Liver (tissue), 9 donors: ENCODE data around the gene ZFYVE19. TPM values are rescaled to one million over a fixed set of nuclear protein-coding genes. Genes with fewer than 3 reads are reported as not detected.

Experiments used
- DNase-seq: peaks from one replicate; pipeline ENCODE4 v3.0.0-alpha.2; 2017; ENCODE audit warnings: low spot score
- H3K27ac ChIP-seq, 2 donors: one replicate each; pipeline ENCODE4 v1.7.0; 2013; ENCODE audit warnings: inconsistent platforms in 2 of 2, low read length in 2 of 2, control low read depth in 1 of 2, low read depth in 1 of 2, mild to moderate bottlenecking in 1 of 2
- H3K27me3 ChIP-seq, 4 donors: one replicate each; pipeline versions ENCODE4 v1.6.1 to v1.7.0; 2013; ENCODE audit warnings: low read length in 3 of 4, inconsistent platforms in 1 of 4, mild to moderate bottlenecking in 1 of 4, moderate library complexity in 1 of 4; ENCODE audit not compliant: control insufficient read depth in 4 of 4, insufficient read depth in 4 of 4
- H3K36me3 ChIP-seq, 4 donors: one replicate each; pipeline versions ENCODE4 v1.6.1 to v1.7.0; 2013; ENCODE audit warnings: low read length in 3 of 4, mild to moderate bottlenecking in 3 of 4, low read depth in 1 of 4, moderate library complexity in 1 of 4; ENCODE audit not compliant: control insufficient read depth in 4 of 4, insufficient read depth in 3 of 4
- H3K4me1 ChIP-seq, 4 donors: one replicate each; pipeline versions ENCODE4 v1.6.1 to v1.7.0; 2013; ENCODE audit warnings: low read length in 3 of 4, mild to moderate bottlenecking in 3 of 4, moderate library complexity in 1 of 4; ENCODE audit not compliant: control insufficient read depth in 4 of 4, insufficient read depth in 4 of 4
- H3K4me3 ChIP-seq, 3 donors: one replicate each; pipeline versions ENCODE4 v1.6.1 to v1.7.0; 2013; ENCODE audit warnings: low read length in 3 of 3, control low read depth in 1 of 3, low read depth in 1 of 3, mild to moderate bottlenecking in 1 of 3
- H3K9ac ChIP-seq, 2 donors: one replicate each; pipeline ENCODE4 v1.7.0; 2013; ENCODE audit warnings: low read length in 2 of 2, mild to moderate bottlenecking in 2 of 2, moderate library complexity in 2 of 2, control low read depth in 1 of 2, low read depth in 1 of 2
- H3K9me3 ChIP-seq, 4 donors: one replicate each; pipeline versions ENCODE4 v1.6.1 to v1.7.0; 2013; ENCODE audit warnings: low read length in 3 of 4; ENCODE audit not compliant: control insufficient read depth in 4 of 4
- ATF3 ChIP-seq: IDR thresholded peaks from 2 replicates; pipeline ENCODE4 v1.6.1; 2016; ENCODE audit warnings: antibody characterized with exemption
- CTCF ChIP-seq: fragments of 150-350 bp; IDR thresholded peaks from 2 replicates; pipeline ENCODE4 v1.5.1; 2017; ENCODE audit warnings: improper control_type of control experiment, low read depth, low read length; ENCODE audit not compliant: missing input control
- EGR1 ChIP-seq, 2 donors: IDR thresholded peaks; 2 replicates each; pipeline ENCODE4 v1.6.1; 2016 to 2018; ENCODE audit warnings: antibody characterized with exemption in 2 of 2, low read depth in 2 of 2
- FOXA1 ChIP-seq: IDR thresholded peaks from 2 replicates; pipeline ENCODE4 v1.6.1; 2016; ENCODE audit warnings: antibody characterized with exemption
- FOXA2 ChIP-seq: IDR thresholded peaks from 2 replicates; pipeline ENCODE4 v1.6.1; 2016; ENCODE audit warnings: antibody characterized with exemption
- GABPA ChIP-seq, 2 donors: IDR thresholded peaks in 1 of 2; conservative IDR thresholded peaks in 1 of 2; 2 replicates each; pipeline ENCODE4 v1.6.1; 2016; ENCODE audit warnings: antibody characterized with exemption in 2 of 2, mild to moderate bottlenecking in 1 of 2, moderate library complexity in 1 of 2
- HNF4A ChIP-seq, 2 donors: conservative IDR thresholded peaks; 2 replicates each; pipeline ENCODE4 v1.6.1; 2016; ENCODE audit warnings: antibody characterized with exemption in 2 of 2, mild to moderate bottlenecking in 2 of 2
- HNF4G ChIP-seq: IDR thresholded peaks from 2 replicates; pipeline ENCODE4 v1.6.1; 2016; ENCODE audit warnings: antibody characterized with exemption
- JUND ChIP-seq, 2 donors: IDR thresholded peaks; 2 replicates each; pipeline ENCODE4 v1.6.1; 2016; ENCODE audit warnings: antibody characterized with exemption in 2 of 2
- MAX ChIP-seq: IDR thresholded peaks from 2 replicates; pipeline ENCODE4 v1.6.1; 2016; ENCODE audit warnings: antibody characterized with exemption
- NR2F2 ChIP-seq: IDR thresholded peaks from 2 replicates; pipeline ENCODE4 v1.6.1; 2016; ENCODE audit warnings: antibody characterized with exemption
- RAD21 ChIP-seq, 2 donors: IDR thresholded peaks; 2 replicates each; pipeline ENCODE4 v1.6.1; 2016; ENCODE audit warnings: antibody characterized with exemption in 2 of 2, mild to moderate bottlenecking in 2 of 2
- RXRA ChIP-seq, 2 donors: IDR thresholded peaks; 2 replicates each; pipeline ENCODE4 v1.6.1; 2017 to 2018; ENCODE audit warnings: antibody characterized with exemption in 2 of 2, mild to moderate bottlenecking in 1 of 2
- SP1 ChIP-seq: IDR thresholded peaks from 2 replicates; pipeline ENCODE4 v1.6.1; 2018; ENCODE audit warnings: antibody characterized with exemption, mild to moderate bottlenecking
- TAF1 ChIP-seq: conservative IDR thresholded peaks from 2 replicates; pipeline ENCODE4 v1.6.1; 2016; ENCODE audit warnings: antibody characterized with exemption, mild to moderate bottlenecking
- YY1 ChIP-seq: IDR thresholded peaks from 2 replicates; pipeline ENCODE4 v1.6.1; 2016; ENCODE audit warnings: antibody characterized with exemption, mild to moderate bottlenecking
- WGBS: extraction: QIAGEN DNeasy Blood & Tissue Kit; methylation state at CpG from one replicate; pipeline ENCODE4 v1.1.7; 2013; 5-methylcytosine and 5-hydroxymethylcytosine counted together
- polyA plus RNA-seq, 2 donors: library from polyadenylated mRNA; stranded (reverse) in 1 of 2; unstranded in 1 of 2; fragments of 200-250 nt in 1 of 2; fragments of >200 nt in 1 of 2; fragmentation: Nextera tagmentation in 1 of 2; extraction: Ambion mirVana in 1 of 2; gene quantifications; one replicate each; pipeline versions ENCODE4 v1.2.1 to v1.2.3, GENCODE V29; 2013 to 2015
- total RNA-seq, 2 donors: library from RNA; depleted of rRNA; stranded (reverse); fragments of >200 nt; gene quantifications; one replicate each; pipeline ENCODE4 v1.2.3, GENCODE V29; 2014
- TF ChIP-seq, protein P1 (sequence below): IDR thresholded peaks from 2 replicates; pipeline ENCODE4 v1.6.1; 2016; ENCODE audit warnings: antibody characterized with exemption
- TF ChIP-seq, protein P2 (sequence below): IDR thresholded peaks from 2 replicates; pipeline ENCODE4 v1.6.1; 2016; ENCODE audit warnings: antibody characterized with exemption, mild to moderate bottlenecking
- donor health status: healthy.
- donor health status: healthy.
- donor health status: healthy.
- donor health status: healthy.
- donor health status: healthy.

ZFYVE19 gene
- total and polyA plus RNA-seq, 4 donors, result 10.4 to 41.2 (median 19.7) TPM

- H3K9ac ChIP-seq, result peak within 1 kb of the TSS; percentile 82 to 88
- peak within 1 kb of the TSS; percentile 54 to 93 (median 78) for H3K4me3 ChIP-seq
- H3K27ac ChIP-seq, result peak within 1 kb of the TSS; percentile 89 to 93
- DNase-seq, result peak; percentile 80
- H3K27me3 ChIP-seq, result no peaks in the 10 kb centered on the region
- WGBS, result under 1% methylated on average over 75 of the region's 75 CpGs
- no peaks in the 10 kb centered on the region for H3K9me3 ChIP-seq
- TF ChIP-seq ATF3 (no peak), RXRA (IDR thresholded peaks at IDR 0.05) (no peak), SP1 (peak; percentile 67), HNF4G (peak; percentile 57), CTCF (peak; percentile 43), YY1 (peak; percentile 51), RAD21 (IDR thresholded peaks at IDR 0.05) (peak in 1 of 2 donors; percentile 4), EGR1 (IDR thresholded peaks at IDR 0.05; ENCODE audit: low read depth in 2 of 2) (peak in 1 of 2 donors; percentile 64), JUND (IDR thresholded peaks at IDR 0.05) (no peak), NR2F2 (no peak), GABPA (IDR thresholded peaks at IDR 0.05 in 1 of 2, conservative IDR thresholded peaks at IDR 0.05 in 1 of 2) (no peak), FOXA2 (no peak), FOXA1 (no peak), TAF1 (no peak), MAX (no peak), HNF4A (conservative IDR thresholded peaks at IDR 0.05) (peak; percentile 53 to 68)
- TF ChIP-seq, protein P1, sequence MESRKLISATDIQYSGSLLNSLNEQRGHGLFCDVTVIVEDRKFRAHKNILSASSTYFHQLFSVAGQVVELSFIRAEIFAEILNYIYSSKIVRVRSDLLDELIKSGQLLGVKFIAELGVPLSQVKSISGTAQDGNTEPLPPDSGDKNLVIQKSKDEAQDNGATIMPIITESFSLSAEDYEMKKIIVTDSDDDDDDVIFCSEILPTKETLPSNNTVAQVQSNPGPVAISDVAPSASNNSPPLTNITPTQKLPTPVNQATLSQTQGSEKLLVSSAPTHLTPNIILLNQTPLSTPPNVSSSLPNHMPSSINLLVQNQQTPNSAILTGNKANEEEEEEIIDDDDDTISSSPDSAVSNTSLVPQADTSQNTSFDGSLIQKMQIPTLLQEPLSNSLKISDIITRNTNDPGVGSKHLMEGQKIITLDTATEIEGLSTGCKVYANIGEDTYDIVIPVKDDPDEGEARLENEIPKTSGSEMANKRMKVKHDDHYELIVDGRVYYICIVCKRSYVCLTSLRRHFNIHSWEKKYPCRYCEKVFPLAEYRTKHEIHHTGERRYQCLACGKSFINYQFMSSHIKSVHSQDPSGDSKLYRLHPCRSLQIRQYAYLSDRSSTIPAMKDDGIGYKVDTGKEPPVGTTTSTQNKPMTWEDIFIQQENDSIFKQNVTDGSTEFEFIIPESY, result no peak
- TF ChIP-seq, protein P2, sequence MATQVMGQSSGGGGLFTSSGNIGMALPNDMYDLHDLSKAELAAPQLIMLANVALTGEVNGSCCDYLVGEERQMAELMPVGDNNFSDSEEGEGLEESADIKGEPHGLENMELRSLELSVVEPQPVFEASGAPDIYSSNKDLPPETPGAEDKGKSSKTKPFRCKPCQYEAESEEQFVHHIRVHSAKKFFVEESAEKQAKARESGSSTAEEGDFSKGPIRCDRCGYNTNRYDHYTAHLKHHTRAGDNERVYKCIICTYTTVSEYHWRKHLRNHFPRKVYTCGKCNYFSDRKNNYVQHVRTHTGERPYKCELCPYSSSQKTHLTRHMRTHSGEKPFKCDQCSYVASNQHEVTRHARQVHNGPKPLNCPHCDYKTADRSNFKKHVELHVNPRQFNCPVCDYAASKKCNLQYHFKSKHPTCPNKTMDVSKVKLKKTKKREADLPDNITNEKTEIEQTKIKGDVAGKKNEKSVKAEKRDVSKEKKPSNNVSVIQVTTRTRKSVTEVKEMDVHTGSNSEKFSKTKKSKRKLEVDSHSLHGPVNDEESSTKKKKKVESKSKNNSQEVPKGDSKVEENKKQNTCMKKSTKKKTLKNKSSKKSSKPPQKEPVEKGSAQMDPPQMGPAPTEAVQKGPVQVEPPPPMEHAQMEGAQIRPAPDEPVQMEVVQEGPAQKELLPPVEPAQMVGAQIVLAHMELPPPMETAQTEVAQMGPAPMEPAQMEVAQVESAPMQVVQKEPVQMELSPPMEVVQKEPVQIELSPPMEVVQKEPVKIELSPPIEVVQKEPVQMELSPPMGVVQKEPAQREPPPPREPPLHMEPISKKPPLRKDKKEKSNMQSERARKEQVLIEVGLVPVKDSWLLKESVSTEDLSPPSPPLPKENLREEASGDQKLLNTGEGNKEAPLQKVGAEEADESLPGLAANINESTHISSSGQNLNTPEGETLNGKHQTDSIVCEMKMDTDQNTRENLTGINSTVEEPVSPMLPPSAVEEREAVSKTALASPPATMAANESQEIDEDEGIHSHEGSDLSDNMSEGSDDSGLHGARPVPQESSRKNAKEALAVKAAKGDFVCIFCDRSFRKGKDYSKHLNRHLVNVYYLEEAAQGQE, result no peak
- H3K36me3 ChIP-seq, result peaks cover 0 to 18% (median 5%) of the 10 kb centered on the region in 4 donors
- H3K4me1 ChIP-seq, result peaks cover 6 to 38% (median 22%) of the 10 kb centered on the region in 4 donors
Observed at GRCh38 chr15:40763801-40764628, 42.9 kb upstream of the ZFYVE19 start, which contains the start of gene GCHFR. TSS of gene GCHFR (plus strand) at chr15:40764068. CDS start at chr15:40764181, 113 bp downstream.
